Measurements from ENCODE around the gene CEP89. TPM values are rescaled to one million over a fixed set of nuclear protein-coding genes. Genes with fewer than 3 reads are reported as not detected.

The CEP89 gene
- total and polyA plus RNA-seq, 2 donors: 6.8 to 12.5 TPM

DNA sequence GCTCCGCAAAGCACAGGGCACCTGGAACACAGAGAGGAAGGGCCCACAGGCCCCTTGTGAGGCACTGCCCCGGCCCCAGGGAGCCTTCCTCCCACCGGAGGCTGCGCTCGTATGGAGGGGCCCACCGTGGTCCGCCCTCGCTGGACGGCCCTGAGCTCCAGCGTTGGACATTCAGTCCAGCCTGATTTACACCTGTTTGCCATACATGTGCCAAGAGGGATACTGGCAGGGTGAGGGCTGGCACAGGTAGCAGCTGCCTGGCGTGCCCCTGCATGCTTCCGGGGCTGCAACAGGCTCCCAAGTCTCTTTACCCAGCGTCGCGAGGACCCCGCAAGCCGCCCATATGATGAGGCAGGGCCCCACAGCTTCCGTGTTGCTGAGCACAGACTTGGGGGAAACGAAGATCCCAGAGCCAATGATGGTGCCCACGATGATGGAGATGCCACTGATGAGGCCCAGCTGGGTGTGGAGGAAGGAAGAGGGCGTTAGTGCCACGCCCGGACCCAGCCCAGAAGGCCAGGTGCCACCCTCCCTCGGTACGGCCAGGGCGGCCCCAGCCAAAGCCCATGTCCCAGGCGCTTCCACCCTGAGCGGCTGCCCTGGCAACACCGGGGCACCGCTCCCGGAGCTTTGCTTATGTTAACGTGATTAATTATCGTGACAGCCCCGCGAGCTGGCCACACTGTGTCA lies 107.3 kb downstream of the CEP89 start:
- no peaks in the 10 kb centered on the region for H3K4me1 ChIP-seq (ENCODE audit: control insufficient read depth in 2 of 2, insufficient read depth in 2 of 2, low read length in 2 of 2)
- no peaks in the 10 kb centered on the region for H3K9me3 ChIP-seq (ENCODE audit: control insufficient read depth in 2 of 2, insufficient read depth in 1 of 2, low read length in 1 of 2)
- 95% methylated on average over 35 of the region's 35 CpGs for WGBS
- H3K36me3 ChIP-seq (ENCODE audit: control insufficient read depth in 2 of 2, insufficient read depth in 2 of 2, low read length in 1 of 2): no peaks in the 10 kb centered on the region
- no peak overlapping the region for H3K4me3 ChIP-seq (ENCODE audit: low read length in 2 of 2)
- H3K27ac ChIP-seq (ENCODE audit: low read depth in 1 of 2, low read length in 1 of 2): no peak overlapping the region
- no peak for DNase-seq (ENCODE audit: low read depth in 6 of 9, low spot score in 9 of 9)
- no peaks in the 10 kb centered on the region for H3K27me3 ChIP-seq (ENCODE audit: control insufficient read depth in 2 of 2, insufficient read depth in 1 of 2, low read length in 1 of 2)

GRCh38 chr19:32863841-32864240 lies 107.9 kb downstream of the CEP89 start:
- Histone ChIP-seq H3K9me3 (ENCODE audit: control insufficient read depth in 2 of 2, insufficient read depth in 1 of 2, low read length in 1 of 2) (no peaks in the 10 kb centered on the region), H3K27me3 (ENCODE audit: control insufficient read depth in 2 of 2, insufficient read depth in 1 of 2, low read length in 1 of 2) (no peaks in the 10 kb centered on the region), H3K4me1 (ENCODE audit: control insufficient read depth in 2 of 2, insufficient read depth in 2 of 2, low read length in 2 of 2) (no peaks in the 10 kb centered on the region), H3K4me3 (ENCODE audit: low read length in 2 of 2) (no peak overlapping the region), H3K27ac (ENCODE audit: low read depth in 1 of 2, low read length in 1 of 2) (no peak overlapping the region), H3K36me3 (ENCODE audit: control insufficient read depth in 2 of 2, insufficient read depth in 2 of 2, low read length in 1 of 2) (no peaks in the 10 kb centered on the region)
- whole genome bisulfite sequencing: 94% methylated on average over 13 of the region's 13 CpGs
- DNase-seq (ENCODE audit: low read depth in 6 of 9, low spot score in 9 of 9): no peak

DNA sequence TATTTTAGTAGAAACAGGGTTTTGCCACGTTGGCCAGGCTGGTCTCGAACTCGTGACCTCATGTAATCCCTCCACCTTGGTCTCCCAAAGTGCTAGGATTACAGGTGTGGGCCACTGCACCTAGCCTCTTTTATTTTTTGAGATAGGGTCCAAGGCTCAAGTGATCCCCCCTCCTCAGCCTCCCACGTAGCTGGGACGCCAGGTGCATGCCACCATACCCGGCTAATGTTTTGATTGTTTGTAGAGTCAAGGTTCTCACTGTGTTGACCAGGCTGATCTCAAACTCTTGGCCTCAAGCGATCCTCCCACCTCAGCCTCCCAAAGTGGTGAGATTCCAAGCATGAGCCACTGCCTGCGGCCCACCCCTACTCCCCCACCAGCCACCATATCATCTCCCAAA lies 108.5 kb downstream of the CEP89 start:
- H3K27ac ChIP-seq (ENCODE audit: low read depth in 1 of 2, low read length in 1 of 2): no peak overlapping the region
- no peak overlapping the region for H3K4me3 ChIP-seq (ENCODE audit: low read length in 2 of 2)
- H3K27me3 ChIP-seq (ENCODE audit: control insufficient read depth in 2 of 2, insufficient read depth in 1 of 2, low read length in 1 of 2): no peaks in the 10 kb centered on the region
- no peaks in the 10 kb centered on the region for H3K36me3 ChIP-seq (ENCODE audit: control insufficient read depth in 2 of 2, insufficient read depth in 2 of 2, low read length in 1 of 2)
- DNase-seq (ENCODE audit: low read depth in 6 of 9, low spot score in 9 of 9): no peak
- 96% methylated on average over 8 of the region's 8 CpGs for WGBS
- no peaks in the 10 kb centered on the region for H3K9me3 ChIP-seq (ENCODE audit: control insufficient read depth in 2 of 2, insufficient read depth in 1 of 2, low read length in 1 of 2)
- no peaks in the 10 kb centered on the region for H3K4me1 ChIP-seq (ENCODE audit: control insufficient read depth in 2 of 2, insufficient read depth in 2 of 2, low read length in 2 of 2)

- no peak for DNase-seq (ENCODE audit: low read depth in 6 of 9, low spot score in 9 of 9)
- H3K4me1 ChIP-seq (ENCODE audit: control insufficient read depth in 2 of 2, insufficient read depth in 2 of 2, low read length in 2 of 2): no peaks in the 10 kb centered on the region
- no peaks in the 10 kb centered on the region for H3K27me3 ChIP-seq (ENCODE audit: control insufficient read depth in 2 of 2, insufficient read depth in 1 of 2, low read length in 1 of 2)
- WGBS: 96% methylated on average over 14 of the region's 14 CpGs
- no peak overlapping the region for H3K27ac ChIP-seq (ENCODE audit: low read depth in 1 of 2, low read length in 1 of 2)
- no peak overlapping the region for H3K4me3 ChIP-seq (ENCODE audit: low read length in 2 of 2)
- no peaks in the 10 kb centered on the region for H3K36me3 ChIP-seq (ENCODE audit: control insufficient read depth in 2 of 2, insufficient read depth in 2 of 2, low read length in 1 of 2)
- H3K9me3 ChIP-seq (ENCODE audit: control insufficient read depth in 2 of 2, insufficient read depth in 1 of 2, low read length in 1 of 2): no peaks in the 10 kb centered on the region
Observed at GRCh38 chr19:32862741-32863140, 109.0 kb downstream of the CEP89 start.

DNA sequence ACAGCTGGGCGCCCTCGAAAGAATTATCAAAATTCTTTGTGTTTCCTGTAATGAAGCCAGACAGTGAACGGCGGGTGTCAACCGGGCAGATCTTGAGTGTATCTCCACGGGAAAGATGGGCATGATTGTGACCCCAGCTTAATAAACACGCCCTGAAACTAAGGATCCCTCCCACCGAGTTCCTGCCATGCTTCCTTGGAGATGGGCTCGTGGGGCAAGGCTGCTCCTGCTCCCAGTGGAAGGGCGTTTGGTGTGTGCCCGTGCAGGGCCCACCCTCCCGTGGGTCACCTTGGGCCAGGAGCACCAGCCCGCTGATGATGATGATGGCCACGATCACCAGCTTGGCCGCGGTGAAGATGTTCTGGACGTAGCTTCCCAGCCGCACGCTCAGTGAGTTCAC lies 109.6 kb downstream of the CEP89 start:
- H3K36me3 ChIP-seq (ENCODE audit: control insufficient read depth in 2 of 2, insufficient read depth in 2 of 2, low read length in 1 of 2): no peaks in the 10 kb centered on the region

DNA sequence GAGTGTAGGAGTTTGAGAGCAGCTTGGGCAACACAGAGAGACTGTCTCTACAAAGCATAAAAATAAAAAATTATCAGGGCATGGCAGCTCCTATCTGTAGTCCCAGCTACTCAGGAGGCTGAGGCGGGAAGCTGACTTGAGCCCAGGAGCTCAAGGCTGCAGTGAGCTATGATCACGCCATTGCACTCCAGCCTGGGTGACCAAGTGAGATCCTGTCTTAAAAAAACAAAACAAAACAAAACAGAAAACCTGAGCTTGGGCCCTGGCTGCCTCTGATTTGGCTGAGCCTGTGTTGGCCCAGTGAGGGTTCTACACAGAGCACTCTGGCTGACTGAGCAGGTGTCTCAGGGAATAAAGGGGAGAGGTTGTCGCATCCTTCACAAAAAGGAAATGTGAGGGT lies 110.2 kb downstream of the CEP89 start:
- Histone ChIP-seq H3K36me3 (ENCODE audit: control insufficient read depth in 2 of 2, insufficient read depth in 2 of 2, low read length in 1 of 2) (no peaks in the 10 kb centered on the region), H3K27me3 (ENCODE audit: control insufficient read depth in 2 of 2, insufficient read depth in 1 of 2, low read length in 1 of 2) (no peaks in the 10 kb centered on the region), H3K9me3 (ENCODE audit: control insufficient read depth in 2 of 2, insufficient read depth in 1 of 2, low read length in 1 of 2) (no peaks in the 10 kb centered on the region), H3K4me3 (ENCODE audit: low read length in 2 of 2) (no peak overlapping the region), H3K27ac (ENCODE audit: low read depth in 1 of 2, low read length in 1 of 2) (no peak overlapping the region), H3K4me1 (ENCODE audit: control insufficient read depth in 2 of 2, insufficient read depth in 2 of 2, low read length in 2 of 2) (no peaks in the 10 kb centered on the region)
- DNase-seq (ENCODE audit: low read depth in 6 of 9, low spot score in 9 of 9): no peak
- 96% methylated on average over 3 of the region's 3 CpGs for WGBS

More for the DNA sequence above, 109.6 kb downstream of the CEP89 start:
- DNase-seq (ENCODE audit: low read depth in 6 of 9, low spot score in 9 of 9): no peak
- Histone ChIP-seq H3K27ac (ENCODE audit: low read depth in 1 of 2, low read length in 1 of 2) (no peak overlapping the region), H3K4me3 (ENCODE audit: low read length in 2 of 2) (no peak overlapping the region), H3K27me3 (ENCODE audit: control insufficient read depth in 2 of 2, insufficient read depth in 1 of 2, low read length in 1 of 2) (no peaks in the 10 kb centered on the region), H3K4me1 (ENCODE audit: control insufficient read depth in 2 of 2, insufficient read depth in 2 of 2, low read length in 2 of 2) (no peaks in the 10 kb centered on the region), H3K9me3 (ENCODE audit: control insufficient read depth in 2 of 2, insufficient read depth in 1 of 2, low read length in 1 of 2) (no peaks in the 10 kb centered on the region)
- 93% methylated on average over 19 of the region's 19 CpGs for WGBS

GRCh38 chr19:32859591-32859990 lies 112.2 kb downstream of the CEP89 start:
- no peak for DNase-seq (ENCODE audit: low read depth in 6 of 9, low spot score in 9 of 9)
- Histone ChIP-seq H3K9me3 (ENCODE audit: control insufficient read depth in 2 of 2, insufficient read depth in 1 of 2, low read length in 1 of 2) (no peaks in the 10 kb centered on the region), H3K27me3 (ENCODE audit: control insufficient read depth in 2 of 2, insufficient read depth in 1 of 2, low read length in 1 of 2) (no peaks in the 10 kb centered on the region), H3K27ac (ENCODE audit: low read depth in 1 of 2, low read length in 1 of 2) (no peak overlapping the region), H3K4me3 (ENCODE audit: low read length in 2 of 2) (no peak overlapping the region), H3K36me3 (ENCODE audit: control insufficient read depth in 2 of 2, insufficient read depth in 2 of 2, low read length in 1 of 2) (no peaks in the 10 kb centered on the region), H3K4me1 (ENCODE audit: control insufficient read depth in 2 of 2, insufficient read depth in 2 of 2, low read length in 2 of 2) (no peaks in the 10 kb centered on the region)
- WGBS: 96% methylated on average over 19 of the region's 19 CpGs

GRCh38 chr19:32858559-32858958 lies 113.2 kb downstream of the CEP89 start:
- Histone ChIP-seq H3K27me3 (ENCODE audit: control insufficient read depth in 2 of 2, insufficient read depth in 1 of 2, low read length in 1 of 2) (no peaks in the 10 kb centered on the region), H3K9me3 (ENCODE audit: control insufficient read depth in 2 of 2, insufficient read depth in 1 of 2, low read length in 1 of 2) (no peaks in the 10 kb centered on the region), H3K4me3 (ENCODE audit: low read length in 2 of 2) (no peak overlapping the region), H3K36me3 (ENCODE audit: control insufficient read depth in 2 of 2, insufficient read depth in 2 of 2, low read length in 1 of 2) (no peaks in the 10 kb centered on the region), H3K4me1 (ENCODE audit: control insufficient read depth in 2 of 2, insufficient read depth in 2 of 2, low read length in 2 of 2) (no peaks in the 10 kb centered on the region), H3K27ac (ENCODE audit: low read depth in 1 of 2, low read length in 1 of 2) (no peak overlapping the region)
- no peak for DNase-seq (ENCODE audit: low read depth in 6 of 9, low spot score in 9 of 9)
- 98% methylated on average over 10 of the region's 10 CpGs for WGBS

GRCh38 chr19:32858155-32858554 lies 113.6 kb downstream of the CEP89 start:
- Histone ChIP-seq H3K36me3 (ENCODE audit: control insufficient read depth in 2 of 2, insufficient read depth in 2 of 2, low read length in 1 of 2) (no peaks in the 10 kb centered on the region), H3K9me3 (ENCODE audit: control insufficient read depth in 2 of 2, insufficient read depth in 1 of 2, low read length in 1 of 2) (no peaks in the 10 kb centered on the region), H3K4me3 (ENCODE audit: low read length in 2 of 2) (no peak overlapping the region), H3K27me3 (ENCODE audit: control insufficient read depth in 2 of 2, insufficient read depth in 1 of 2, low read length in 1 of 2) (no peaks in the 10 kb centered on the region), H3K4me1 (ENCODE audit: control insufficient read depth in 2 of 2, insufficient read depth in 2 of 2, low read length in 2 of 2) (no peaks in the 10 kb centered on the region), H3K27ac (ENCODE audit: low read depth in 1 of 2, low read length in 1 of 2) (no peak overlapping the region)
- no peak for DNase-seq (ENCODE audit: low read depth in 6 of 9, low spot score in 9 of 9)
- WGBS: 91% methylated on average over 13 of the region's 13 CpGs
